ENCODE data around the gene PCDHB16. TPM values are rescaled to one million over a fixed set of nuclear protein-coding genes. Genes with fewer than 3 reads are reported as not detected.
"Not testable (repeated sequence)": the region's sequence is repeated elsewhere in the genome, so short reads cannot be mapped to it uniquely, and the experiment has no call there.

PCDHB16 gene
- under 1 TPM in 1 of 5 experiments, not detected in 4; 0.08 TPM for total RNA-seq
- not detected for polyA plus RNA-seq
- not detected for total RNA-seq

DNA sequence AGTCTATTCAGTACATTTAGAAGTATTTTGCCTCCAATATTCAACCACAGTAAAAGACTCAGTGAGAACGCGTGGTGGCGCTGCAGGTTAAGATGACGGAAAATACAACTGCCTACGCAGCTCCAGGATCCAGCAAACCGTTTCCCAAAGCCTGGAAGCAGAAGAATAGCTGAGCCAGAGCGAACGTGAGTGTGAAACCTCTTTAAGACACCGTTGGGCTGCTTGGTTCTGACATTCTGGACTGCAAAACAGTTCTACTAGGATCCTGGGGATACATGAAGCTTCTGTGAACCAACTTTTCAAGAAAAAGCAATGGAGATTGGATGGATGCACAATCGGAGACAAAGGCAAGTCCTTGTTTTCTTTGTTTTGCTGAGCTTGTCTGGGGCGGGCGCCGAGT lies at the start of gene PCDHB16:
PCDHB16 (plus strand) TSS at position 140 of the 400 bp plus-strand sequence; CDS start at position 313, 173 bp downstream.
- H3K27ac ChIP-seq (ENCODE audit: low read depth, low read length): no peak within 1 kb of the TSS
- no peaks in the 10 kb centered on the region for H3K27me3 ChIP-seq (ENCODE audit: control insufficient read depth in 2 of 2, insufficient read depth in 2 of 2, low read length in 2 of 2)
- peaks cover 0 to 7% (median 0%) of the 10 kb centered on the region in 3 experiments for H3K9me3 ChIP-seq (ENCODE audit: control insufficient read depth in 2 of 3, low read length in 3 of 3)
- no peak within 1 kb of the TSS for H3K4me3 Mint-ChIP-seq
- H3K4me1 ChIP-seq (ENCODE audit: control insufficient read depth in 2 of 2, insufficient read depth in 2 of 2, low read length in 2 of 2): no peaks in the 10 kb centered on the region
- POLR2A ChIA-PET: no interaction called here
- H3K4me3 ChIP-seq (ENCODE audit: low read length): no peak within 1 kb of the TSS
- CTCF ChIA-PET: interaction anchor here (0.6 to 1.0 kb wide), 2 partner anchors 332 to 654 kb away, joined by 3 read pairs; no protein-coding TSS in a partner anchor
- H3K27ac Mint-ChIP-seq: peak within 1 kb of the TSS in 2 of 9 donors; percentile 18 to 25
- H3K36me3 ChIP-seq (ENCODE audit: control insufficient read depth in 2 of 3, insufficient read depth in 3 of 3, low read length in 3 of 3): no peaks in the 10 kb centered on the region
- peaks cover 10 to 59% (median 33%) of the 10 kb centered on the region in 11 donors for H3K9me3 Mint-ChIP-seq
- ATAC-seq: no peak
- intact Hi-C loops (cut with micrococcal nuclease): no loop called here
- H3K36me3 Mint-ChIP-seq: peaks cover 5 to 33% (median 18%) of the 10 kb centered on the region in 5 donors
- H3K27me3 Mint-ChIP-seq: peaks cover 0 to 62% (median 58%) of the 10 kb centered on the region in 5 donors
- DNase-seq: no peak
- peaks cover 0 to 9% (median 5%) of the 10 kb centered on the region in 7 donors for H3K4me1 Mint-ChIP-seq

DNA sequence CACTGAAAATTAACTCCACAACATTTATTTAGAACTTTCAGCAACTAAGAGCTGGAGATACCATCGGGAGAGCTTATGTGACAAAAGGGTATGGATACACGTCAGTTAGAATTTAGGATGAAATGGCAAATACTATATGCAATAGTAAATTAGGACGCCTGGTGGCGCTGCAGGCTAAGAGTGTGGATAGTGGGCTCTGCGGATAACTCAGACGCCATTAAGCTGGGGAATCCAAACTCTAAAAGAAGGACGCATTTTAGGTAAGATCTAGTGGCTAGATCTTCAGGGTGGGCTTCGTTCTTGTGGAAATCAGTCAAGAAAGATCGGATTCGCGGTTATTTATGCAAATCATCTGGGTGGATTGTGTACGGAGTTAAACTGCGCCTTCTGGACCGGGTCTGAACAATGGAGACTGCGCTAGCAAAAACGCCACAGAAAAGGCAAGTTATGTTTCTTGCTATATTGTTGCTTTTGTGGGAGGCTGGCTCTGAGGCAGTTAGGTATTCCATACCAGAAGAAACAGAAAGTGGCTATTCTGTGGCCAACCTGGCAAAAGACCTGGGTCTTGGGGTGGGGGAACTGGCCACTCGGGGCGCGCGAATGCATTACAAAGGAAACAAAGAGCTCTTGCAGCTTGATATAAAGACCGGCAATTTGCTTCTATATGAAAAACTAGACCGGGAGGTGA lies 47.0 kb upstream of the PCDHB16 start, which contains the start of gene PCDHB5:
PCDHB5 (plus strand) TSS at position 177 of the 688 bp plus-strand sequence; CDS start at position 406, 229 bp downstream.
- CTCF ChIA-PET: interaction anchor here (0.6 to 1.3 kb wide), 2 partner anchors 136 to 428 kb away, joined by 3 to 5 read pairs; no protein-coding TSS in a partner anchor
- H3K27me3 Mint-ChIP-seq: peaks cover 0 to 63% (median 48%) of the 10 kb centered on the region in 5 donors
- intact Hi-C loops (cut with micrococcal nuclease): no loop called here
- H3K27ac Mint-ChIP-seq: no peak within 1 kb of the TSS
- no peak for ATAC-seq
- peak within 1 kb of the TSS; percentile 16 to 78 (median 67) for H3K4me3 Mint-ChIP-seq
- H3K9me3 ChIP-seq (ENCODE audit: control insufficient read depth in 2 of 3, low read length in 3 of 3): peaks cover 0 to 16% (median 0%) of the 10 kb centered on the region in 3 experiments
- H3K27me3 ChIP-seq (ENCODE audit: control insufficient read depth in 2 of 2, insufficient read depth in 2 of 2, low read length in 2 of 2): no peaks in the 10 kb centered on the region
- H3K36me3 ChIP-seq (ENCODE audit: control insufficient read depth in 2 of 3, insufficient read depth in 3 of 3, low read length in 3 of 3): no peaks in the 10 kb centered on the region
- peaks cover 3 to 80% (median 41%) of the 10 kb centered on the region in 11 donors for H3K9me3 Mint-ChIP-seq
- DNase-seq: no peak
- no peaks in the 10 kb centered on the region for H3K4me1 ChIP-seq (ENCODE audit: control insufficient read depth in 2 of 2, insufficient read depth in 2 of 2, low read length in 2 of 2)
- POLR2A ChIA-PET: no interaction called here
- H3K4me3 ChIP-seq (ENCODE audit: low read length): peak within 1 kb of the TSS; percentile 29
- H3K27ac ChIP-seq (ENCODE audit: low read depth, low read length): no peak within 1 kb of the TSS
- H3K36me3 Mint-ChIP-seq: peaks cover 2 to 30% (median 3%) of the 10 kb centered on the region in 5 donors
- H3K4me1 Mint-ChIP-seq: peaks cover 0 to 9% (median 5%) of the 10 kb centered on the region in 7 donors

DNA sequence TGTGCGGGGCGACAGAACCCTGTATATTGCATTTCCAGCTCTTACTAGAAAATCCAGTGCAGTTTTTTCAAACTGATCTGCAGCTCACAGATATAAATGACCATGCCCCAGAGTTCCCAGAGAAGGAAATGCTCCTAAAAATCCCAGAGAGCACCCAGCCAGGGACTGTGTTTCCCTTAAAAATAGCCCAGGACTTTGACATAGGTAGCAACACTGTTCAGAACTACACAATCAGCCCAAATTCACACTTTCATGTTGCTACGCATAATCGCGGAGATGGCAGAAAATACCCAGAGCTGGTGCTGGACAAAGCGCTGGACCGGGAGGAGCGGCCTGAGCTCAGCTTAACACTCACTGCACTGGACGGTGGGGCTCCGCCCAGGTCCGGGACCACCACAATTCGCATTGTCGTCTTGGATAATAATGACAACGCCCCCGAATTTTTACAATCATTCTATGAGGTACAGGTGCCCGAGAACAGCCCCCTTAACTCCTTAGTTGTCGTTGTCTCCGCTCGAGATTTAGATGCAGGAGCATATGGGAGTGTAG lies 46.4 kb upstream of the PCDHB16 start:
- POLR2A ChIA-PET: no interaction called here
- no peaks in the 10 kb centered on the region for H3K4me1 ChIP-seq (ENCODE audit: control insufficient read depth in 2 of 2, insufficient read depth in 2 of 2, low read length in 2 of 2)
- DNase-seq: no peak
- H3K4me3 ChIP-seq (ENCODE audit: low read length): no peak overlapping the region
- no peak overlapping the region for H3K27ac ChIP-seq (ENCODE audit: low read depth, low read length)
- intact Hi-C loops (cut with micrococcal nuclease): no loop called here
- ATAC-seq: no peak
- Mint-ChIP-seq H3K36me3 (peaks cover 2 to 30% (median 3%) of the 10 kb centered on the region in 5 donors), H3K4me3 (peak overlapping the region in 7 of 10 donors; percentile 42 to 76 (median 70)), H3K9me3 (peaks cover 3 to 80% (median 41%) of the 10 kb centered on the region in 11 donors), H3K4me1 (peaks cover 0 to 9% (median 5%) of the 10 kb centered on the region in 7 donors), H3K27me3 (peaks cover 0 to 62% (median 48%) of the 10 kb centered on the region in 5 donors), H3K27ac (no peak overlapping the region)
- no peaks in the 10 kb centered on the region for H3K27me3 ChIP-seq (ENCODE audit: control insufficient read depth in 2 of 2, insufficient read depth in 2 of 2, low read length in 2 of 2)
- H3K9me3 ChIP-seq (ENCODE audit: control insufficient read depth in 2 of 3, low read length in 3 of 3): peaks cover 0 to 16% (median 0%) of the 10 kb centered on the region in 3 experiments
- CTCF ChIA-PET: interaction anchor here (1.3 kb wide), 1 partner anchor 428 kb away, joined by 5 read pairs; no protein-coding TSS in a partner anchor
- H3K36me3 ChIP-seq (ENCODE audit: control insufficient read depth in 2 of 3, insufficient read depth in 3 of 3, low read length in 3 of 3): no peaks in the 10 kb centered on the region

DNA sequence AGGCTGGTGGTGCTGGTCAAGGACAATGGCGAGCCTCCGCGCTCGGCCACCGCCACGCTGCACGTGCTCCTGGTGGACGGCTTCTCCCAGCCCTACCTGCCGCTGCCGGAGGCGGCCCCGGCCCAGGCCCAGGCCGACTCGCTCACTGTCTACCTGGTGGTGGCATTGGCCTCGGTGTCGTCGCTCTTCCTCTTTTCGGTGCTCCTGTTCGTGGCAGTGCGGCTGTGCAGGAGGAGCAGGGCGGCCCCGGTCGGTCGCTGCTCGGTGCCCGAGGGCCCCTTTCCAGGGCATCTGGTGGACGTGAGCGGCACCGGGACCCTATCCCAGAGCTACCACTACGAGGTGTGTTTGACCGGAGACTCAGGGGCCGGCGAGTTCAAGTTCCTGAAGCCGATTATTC lies 44.8 kb upstream of the PCDHB16 start:
- H3K4me1 Mint-ChIP-seq; H3K36me3 ChIP-seq (ENCODE audit: control insufficient read depth in 2 of 3, insufficient read depth in 3 of 3, low read length in 3 of 3); H3K4me3 Mint-ChIP-seq; H3K27me3 ChIP-seq (ENCODE audit: control insufficient read depth in 2 of 2, insufficient read depth in 2 of 2, low read length in 2 of 2); CTCF ChIA-PET; ATAC-seq; intact Hi-C loops (cut with micrococcal nuclease); H3K4me1 ChIP-seq (ENCODE audit: control insufficient read depth in 2 of 2, insufficient read depth in 2 of 2, low read length in 2 of 2); H3K27ac Mint-ChIP-seq; POLR2A ChIA-PET; DNase-seq; H3K4me3 ChIP-seq (ENCODE audit: low read length); H3K27ac ChIP-seq (ENCODE audit: low read depth, low read length): not testable (repeated sequence)
- H3K27me3 Mint-ChIP-seq: peaks cover 0 to 60% (median 58%) of the 10 kb centered on the region in 5 donors
- peaks cover 0 to 16% (median 0%) of the 10 kb centered on the region in 3 experiments for H3K9me3 ChIP-seq (ENCODE audit: control insufficient read depth in 2 of 3, low read length in 3 of 3)
- H3K36me3 Mint-ChIP-seq: peaks cover 2 to 30% (median 3%) of the 10 kb centered on the region in 5 donors
- H3K9me3 Mint-ChIP-seq: peaks cover 3 to 76% (median 45%) of the 10 kb centered on the region in 11 donors

DNA sequence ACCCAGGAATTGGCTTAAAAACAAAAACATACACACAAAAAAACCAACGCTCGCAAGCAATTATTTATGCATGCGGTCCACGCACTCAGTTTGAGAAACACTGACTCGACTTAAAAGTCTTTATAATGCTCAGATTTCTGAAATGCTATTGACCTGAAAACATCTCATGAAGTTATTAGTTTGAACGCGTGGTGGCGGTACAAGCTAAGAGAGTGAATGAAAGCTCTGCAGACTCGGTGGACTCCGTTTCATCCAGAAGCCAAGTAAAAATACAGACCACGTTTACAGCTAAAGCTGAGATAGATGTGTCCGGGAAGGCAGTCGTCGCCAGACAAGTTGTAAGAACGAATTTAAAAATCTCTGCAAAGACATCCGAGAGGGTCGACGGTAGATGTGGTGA lies 32.4 kb upstream of the PCDHB16 start, which contains the start of gene PCDHB6:
PCDHB6 (plus strand) TSS at position 246 of the 400 bp plus-strand sequence. CDS start 201 bp downstream, outside the sequence.
- intact Hi-C loops (cut with micrococcal nuclease): no loop called here
- H3K27me3 ChIP-seq (ENCODE audit: control insufficient read depth in 2 of 2, insufficient read depth in 2 of 2, low read length in 2 of 2): peaks cover 0 to 10% of the 10 kb centered on the region in 2 donors
- no peak for ATAC-seq
- H3K4me1 Mint-ChIP-seq: peaks cover 0 to 6% (median 5%) of the 10 kb centered on the region in 7 donors
- no peaks in the 10 kb centered on the region for H3K9me3 ChIP-seq (ENCODE audit: control insufficient read depth in 2 of 3, low read length in 3 of 3)
- H3K27ac Mint-ChIP-seq: peak within 1 kb of the TSS in 1 of 9 donors; percentile 20
- H3K4me3 Mint-ChIP-seq: peak within 1 kb of the TSS in 7 of 10 donors; percentile 34 to 71 (median 50)
- H3K4me1 ChIP-seq (ENCODE audit: control insufficient read depth in 2 of 2, insufficient read depth in 2 of 2, low read length in 2 of 2): no peaks in the 10 kb centered on the region
- no peaks in the 10 kb centered on the region for H3K36me3 ChIP-seq (ENCODE audit: control insufficient read depth in 2 of 3, insufficient read depth in 3 of 3, low read length in 3 of 3)
- ChIA-PET POLR2A (no interaction called here), CTCF (no interaction called here)
- H3K9me3 Mint-ChIP-seq: peaks cover 5 to 52% (median 31%) of the 10 kb centered on the region in 11 donors
- peaks cover 8 to 56% (median 55%) of the 10 kb centered on the region in 5 donors for H3K27me3 Mint-ChIP-seq
- no peak within 1 kb of the TSS for H3K27ac ChIP-seq (ENCODE audit: low read depth, low read length)
- no peak within 1 kb of the TSS for H3K4me3 ChIP-seq (ENCODE audit: low read length)
- DNase-seq: no peak
- peaks cover 0 to 16% (median 5%) of the 10 kb centered on the region in 5 donors for H3K36me3 Mint-ChIP-seq

DNA sequence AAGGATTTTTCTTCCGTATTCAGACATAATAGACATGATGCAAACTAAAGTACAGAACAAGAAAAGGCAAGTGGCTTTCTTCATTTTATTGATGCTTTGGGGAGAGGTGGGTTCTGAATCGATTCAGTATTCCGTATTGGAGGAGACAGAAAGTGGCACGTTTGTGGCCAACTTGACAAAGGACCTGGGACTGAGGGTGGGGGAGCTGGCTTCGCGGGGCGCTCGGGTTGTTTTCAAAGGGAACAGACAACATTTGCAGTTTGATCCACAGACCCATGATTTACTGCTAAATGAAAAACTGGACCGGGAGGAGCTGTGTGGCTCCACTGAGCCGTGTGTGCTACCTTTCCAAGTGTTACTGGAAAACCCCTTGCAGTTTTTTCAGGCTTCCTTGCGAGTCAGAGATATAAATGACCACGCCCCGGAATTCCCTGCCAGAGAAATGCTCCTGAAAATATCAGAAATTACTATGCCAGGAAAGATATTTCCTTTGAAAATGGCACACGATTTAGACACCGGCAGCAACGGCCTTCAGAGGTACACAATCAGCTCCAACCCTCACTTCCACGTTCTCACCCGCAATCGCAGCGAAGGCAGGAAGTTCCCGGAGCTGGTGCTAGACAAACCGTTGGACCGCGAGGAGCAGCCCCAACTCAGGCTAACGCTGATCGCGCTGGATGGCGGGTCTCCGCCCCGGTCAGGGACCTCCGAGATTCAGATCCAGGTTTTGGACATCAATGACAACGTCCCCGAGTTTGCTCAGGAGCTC lies 31.8 kb upstream of the PCDHB16 start:
- POLR2A ChIA-PET: no interaction called here
- H3K27me3 Mint-ChIP-seq: peaks cover 8 to 55% (median 54%) of the 10 kb centered on the region in 5 donors
- peak overlapping the region in 5 of 10 donors; percentile 34 to 66 (median 50) for H3K4me3 Mint-ChIP-seq

More for the DNA sequence above, 31.8 kb upstream of the PCDHB16 start:
- peaks cover 0 to 6% (median 5%) of the 10 kb centered on the region in 7 donors for H3K4me1 Mint-ChIP-seq
- DNase-seq (no peak), ATAC-seq (no peak)
- H3K36me3 Mint-ChIP-seq: peaks cover 0 to 16% (median 5%) of the 10 kb centered on the region in 5 donors
- H3K4me1 ChIP-seq (ENCODE audit: control insufficient read depth in 2 of 2, insufficient read depth in 2 of 2, low read length in 2 of 2): no peaks in the 10 kb centered on the region
- CTCF ChIA-PET: no interaction called here
- H3K36me3 ChIP-seq (ENCODE audit: control insufficient read depth in 2 of 3, insufficient read depth in 3 of 3, low read length in 3 of 3): no peaks in the 10 kb centered on the region
- H3K9me3 ChIP-seq (ENCODE audit: control insufficient read depth in 2 of 3, low read length in 3 of 3): no peaks in the 10 kb centered on the region
- peaks cover 5 to 58% (median 29%) of the 10 kb centered on the region in 11 donors for H3K9me3 Mint-ChIP-seq
- H3K27ac ChIP-seq (ENCODE audit: low read depth, low read length): no peak overlapping the region
- intact Hi-C loops (cut with micrococcal nuclease): no loop called here
- H3K27ac Mint-ChIP-seq: peak overlapping the region in 1 of 9 donors; percentile 14
- H3K4me3 ChIP-seq (ENCODE audit: low read length): no peak overlapping the region
- peaks cover 0 to 10% of the 10 kb centered on the region in 2 donors for H3K27me3 ChIP-seq (ENCODE audit: control insufficient read depth in 2 of 2, insufficient read depth in 2 of 2, low read length in 2 of 2)
